CD4-positive, alpha-beta T cell treated with Interleukin-4 for 1 hour (primary cell): ENCODE data around the gene CENPE.

Experiments used
- DNase-seq, 2 donors: peaks; one replicate each; pipeline ENCODE4 v3.0.0-alpha.2; 2020 to 2022

Gene CENPE

DNA sequence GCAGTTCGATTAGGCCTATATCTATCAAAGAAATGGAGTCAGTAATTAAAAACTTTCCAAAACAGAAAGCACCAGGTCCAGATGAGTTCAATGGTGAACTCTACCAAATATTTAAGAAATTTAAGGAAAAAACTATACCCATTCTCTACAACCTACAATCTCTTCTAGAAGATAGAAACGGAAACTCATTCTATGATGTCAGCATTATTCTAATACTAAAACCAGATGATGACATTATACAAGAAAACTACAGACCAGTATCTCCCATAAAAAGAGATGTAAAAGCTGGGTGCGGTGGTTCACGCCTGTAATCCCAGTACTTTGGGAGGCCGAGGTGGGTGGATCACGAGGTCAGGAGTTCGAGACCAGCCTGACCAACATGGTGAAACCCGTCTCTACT lies 69.0 kb downstream of the CENPE start:
- DNase-seq: no peak

GRCh38 chr4:103126126-103126525 lies 72.0 kb downstream of the CENPE start:
- no peak for DNase-seq

- DNase-seq: no peak
These were observed 75.0 kb downstream of the CENPE start for GRCh38 chr4:103123114-103123513.

DNA sequence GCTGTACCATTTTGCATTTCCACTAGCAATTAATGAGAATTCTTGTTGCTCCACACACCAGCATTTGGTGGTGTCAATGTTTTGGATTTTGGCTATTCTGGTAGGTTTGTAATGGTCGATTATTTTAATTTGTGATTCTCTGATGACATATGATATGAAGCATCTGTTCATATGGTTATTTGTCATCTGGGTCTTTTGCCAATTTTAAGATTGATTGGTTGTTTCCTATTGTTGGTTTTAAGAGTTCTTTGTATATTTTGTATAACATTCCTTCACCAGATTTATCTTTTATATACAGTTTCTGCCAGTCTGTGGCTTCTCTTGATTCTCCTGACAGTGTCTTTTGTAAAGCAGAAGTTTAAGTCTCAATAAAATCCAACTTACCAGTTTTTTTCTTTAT lies 80.0 kb downstream of the CENPE start:
- no peak for DNase-seq

DNA sequence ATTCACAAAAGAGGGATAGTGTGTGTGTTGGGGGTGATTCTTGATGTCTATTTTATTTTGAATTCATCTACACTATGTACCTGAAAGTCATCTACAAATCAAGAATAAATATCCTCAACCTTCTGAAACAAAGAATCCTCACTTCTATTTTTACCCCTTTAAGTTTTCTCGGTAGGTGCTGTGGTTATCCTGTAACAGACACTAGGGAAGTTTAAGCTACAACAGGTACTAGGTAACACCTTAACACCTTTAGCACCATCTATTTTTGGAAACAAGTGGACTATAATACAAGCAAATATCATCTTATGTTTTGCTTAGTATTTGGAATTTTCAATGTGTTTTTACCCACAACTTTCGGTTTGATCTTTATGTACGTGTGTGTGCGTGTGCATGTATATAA lies 86.5 kb downstream of the CENPE start:
- no peak for DNase-seq

DNA sequence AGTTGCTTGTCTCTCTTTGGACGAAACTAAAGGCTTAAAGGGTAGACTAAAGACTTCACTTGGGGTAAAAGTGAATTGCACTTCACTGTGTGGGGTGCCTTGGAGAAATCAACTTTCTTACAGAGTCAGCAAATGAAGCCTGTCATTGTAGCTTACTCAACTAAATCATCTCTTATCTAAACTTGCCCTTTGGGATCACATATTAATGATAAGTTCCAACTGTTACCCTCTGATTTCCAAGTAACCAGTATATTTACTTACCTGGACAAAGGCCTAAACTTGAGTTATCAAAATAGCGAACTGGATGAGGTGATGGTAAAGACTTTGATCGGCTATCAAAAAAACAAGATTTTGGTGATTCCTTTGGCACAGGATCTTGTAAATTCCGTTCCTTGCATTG lies 89.6 kb downstream of the CENPE start:
- DNase-seq: no peak

DNA sequence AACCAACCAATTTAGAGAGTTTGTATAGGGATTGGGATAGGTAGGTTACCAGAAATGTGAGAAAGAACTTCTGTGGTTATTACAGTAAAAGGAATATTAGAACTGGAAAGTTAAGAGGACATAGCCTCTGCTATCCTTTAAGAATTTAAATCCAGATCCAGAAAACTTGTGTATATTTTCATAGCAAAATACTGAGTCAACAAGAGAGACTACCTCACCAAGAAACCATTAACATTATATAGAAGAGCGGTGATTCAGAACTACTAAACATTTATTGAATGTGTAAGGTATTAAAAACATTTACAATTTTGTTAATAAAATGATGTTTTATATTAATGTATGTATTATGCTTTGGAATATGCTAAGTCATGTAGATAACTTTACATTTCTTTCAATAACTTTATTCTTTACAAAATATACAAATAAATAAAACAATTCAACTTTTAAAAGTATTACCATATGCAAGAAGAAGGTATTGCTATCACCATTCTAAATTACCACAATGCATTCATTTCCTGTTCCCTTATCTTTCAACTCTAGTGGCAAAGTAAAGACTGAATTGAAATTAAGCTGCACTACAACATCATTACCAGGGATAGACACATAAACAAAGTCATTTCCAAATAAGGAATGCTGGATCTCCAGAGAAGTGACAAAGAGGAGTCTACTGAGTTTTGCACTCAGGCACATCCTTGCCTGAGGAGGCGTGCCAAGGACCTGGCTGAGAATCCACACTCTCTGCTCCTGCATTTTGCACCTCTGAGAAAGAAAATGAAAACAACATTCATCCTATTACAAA lies 92.4 kb downstream of the CENPE start:
- DNase-seq: no peak

DNA sequence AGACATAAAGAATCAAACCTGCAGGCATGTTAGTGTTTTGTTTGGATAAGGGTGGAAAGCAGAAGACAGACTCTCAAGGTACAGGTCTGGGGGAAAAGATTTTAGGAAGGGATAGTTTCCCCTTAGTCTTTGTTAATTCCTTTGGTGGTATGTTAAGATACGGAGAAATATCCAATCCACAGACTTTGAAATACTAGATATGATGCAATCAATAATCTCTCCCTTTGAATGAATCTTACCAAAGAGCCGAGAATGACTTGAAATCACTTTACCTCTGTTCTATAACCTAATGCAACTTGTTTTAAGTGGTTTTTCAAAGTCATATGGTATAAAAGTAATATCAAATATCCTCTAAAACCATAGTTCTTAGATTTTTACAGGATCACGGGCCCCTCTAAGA lies 93.3 kb downstream of the CENPE start:
- no peak for DNase-seq

GRCh38 chr4:103100691-103101090 lies 97.5 kb downstream of the CENPE start:
- DNase-seq: no peak

DNA sequence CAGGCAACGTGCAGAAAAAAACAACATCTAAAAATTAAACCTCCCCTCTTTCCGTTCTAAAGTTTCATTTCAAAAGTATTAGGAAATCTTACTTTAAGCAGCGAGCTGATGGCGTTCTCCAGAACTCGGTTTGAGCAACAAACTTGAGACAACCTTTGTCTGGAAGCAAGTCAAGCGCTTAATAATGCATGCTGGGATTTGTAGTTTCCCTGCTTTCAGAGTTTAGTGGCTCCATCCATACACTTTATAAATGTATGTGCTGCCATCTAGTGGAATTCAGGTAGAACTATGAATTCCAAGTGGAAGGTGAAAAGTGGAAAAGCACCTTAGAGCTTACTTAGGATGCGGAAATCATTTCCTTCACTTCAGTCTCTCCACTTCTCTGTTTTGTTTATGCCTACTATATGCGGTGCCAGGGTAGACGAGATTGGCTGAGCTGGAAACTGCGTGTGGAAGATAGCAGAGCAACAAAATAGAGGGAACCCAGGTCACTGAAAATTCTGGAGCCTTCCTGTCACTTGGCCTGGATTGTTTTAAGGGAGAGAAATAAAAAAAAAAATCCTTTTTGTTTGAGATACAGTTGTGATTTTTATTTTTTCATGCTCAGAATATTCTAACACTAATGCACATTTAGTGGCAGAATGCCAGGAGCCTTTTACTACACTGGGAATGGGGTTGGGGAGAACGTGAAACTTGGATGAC lies 98.3 kb downstream of the CENPE start, which contains the start of gene BDH2:
Gene BDH2, minus strand, starts transcription at position 144 of the 702 bp plus-strand sequence. CDS start 3,580 bp downstream, outside the sequence.
- peak; percentile 78 to 91 for DNase-seq

DNA sequence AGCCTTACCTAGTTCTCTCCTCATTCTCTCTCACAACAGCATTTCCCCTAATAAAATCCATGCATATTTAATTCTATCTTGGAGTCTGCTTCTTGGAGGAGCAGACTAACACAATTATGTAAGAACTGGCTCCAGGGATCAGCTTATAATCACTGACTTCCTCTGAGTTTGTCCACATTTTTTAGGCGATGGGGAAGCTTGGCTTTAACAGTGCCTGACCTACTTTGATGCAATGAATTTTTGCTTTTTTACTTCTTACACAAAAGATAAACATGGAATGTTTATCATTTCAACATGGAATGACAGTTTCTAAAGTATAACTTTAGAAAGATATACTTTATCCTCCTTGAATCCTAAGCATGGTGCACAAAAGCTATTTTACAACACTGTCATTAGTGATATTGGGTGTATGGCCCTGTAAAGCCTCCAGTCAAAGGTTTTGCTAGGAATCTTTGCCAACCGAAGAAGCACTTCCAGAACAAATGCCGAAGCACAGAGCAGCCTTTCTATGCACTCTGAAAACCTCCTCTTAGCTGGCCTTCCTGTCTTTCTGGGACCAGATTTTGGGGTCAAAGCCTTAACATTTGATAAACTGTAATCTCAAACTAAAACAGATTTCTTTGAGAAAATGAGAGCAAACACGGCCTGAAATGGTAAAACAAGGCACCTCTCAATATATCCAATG lies 99.2 kb downstream of the CENPE start:
- no peak for DNase-seq

DNA sequence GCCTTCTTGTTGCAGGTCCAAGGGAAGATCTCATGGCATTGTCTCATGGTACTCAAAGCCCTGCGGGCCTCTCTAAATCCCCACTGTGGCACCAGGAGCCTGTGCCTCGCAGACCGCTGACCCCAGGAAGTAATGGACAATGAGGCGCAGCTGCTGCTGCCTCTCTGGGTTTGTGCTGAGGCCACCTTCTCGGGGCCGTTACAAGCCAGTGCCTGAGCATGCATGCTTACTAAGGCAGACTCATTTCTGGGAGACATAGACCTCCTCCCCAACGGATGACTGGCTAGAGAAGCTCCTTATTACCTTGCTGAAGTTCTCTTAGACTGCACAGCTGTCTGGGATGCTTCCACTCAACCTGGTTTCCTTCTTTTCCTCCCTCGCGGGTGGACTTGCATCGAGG lies 99.8 kb downstream of the CENPE start:
- no peak for DNase-seq

GRCh38 chr4:103097112-103097511 lies 101.0 kb downstream of the CENPE start:
- no peak for DNase-seq

- no peak for DNase-seq
These were observed 103.1 kb downstream of the CENPE start for GRCh38 chr4:103095080-103095479.

DNA sequence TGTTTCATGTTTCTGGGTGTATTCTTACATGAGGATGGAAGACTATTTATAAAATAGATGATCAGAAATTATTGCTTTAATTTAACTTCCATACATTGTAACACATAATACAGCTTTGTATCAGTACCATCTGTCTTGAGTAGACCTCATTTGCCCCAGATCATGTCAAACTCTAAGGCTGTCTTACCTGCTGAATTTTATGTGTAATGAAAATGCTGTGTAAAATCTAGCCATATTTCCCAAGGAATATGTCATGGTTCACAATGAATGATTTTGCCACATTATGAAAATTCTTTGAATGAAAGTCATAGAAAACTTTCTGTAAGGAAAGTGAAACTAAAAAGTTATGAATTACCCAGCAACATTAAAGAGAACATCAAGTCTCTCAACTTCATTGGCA lies 105.9 kb downstream of the CENPE start:
- DNase-seq: peak in 1 of 2 donors; percentile 13

- DNase-seq: peak; percentile 51 to 79
These were observed 106.4 kb downstream of the CENPE start for GRCh38 chr4:103091601-103092223.

DNA sequence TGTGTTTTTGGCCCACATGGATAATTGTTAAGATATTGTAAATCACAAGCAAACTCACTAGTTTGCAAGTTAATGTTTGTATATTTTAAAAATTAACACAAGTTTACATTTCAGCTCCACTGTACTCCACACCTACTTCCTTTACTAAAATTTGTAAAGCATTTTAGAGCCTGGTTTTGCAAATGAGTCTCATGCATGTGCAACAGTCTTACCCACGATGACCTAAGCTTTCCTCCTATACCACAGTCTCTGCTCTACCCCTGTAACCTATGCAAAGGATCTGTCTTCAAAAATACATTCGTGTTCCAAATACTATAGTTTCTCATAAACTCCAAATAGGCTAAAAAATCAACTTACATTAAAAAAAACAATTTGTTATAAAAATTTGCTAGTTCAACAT lies 108.7 kb downstream of the CENPE start:
- no peak for DNase-seq

DNA sequence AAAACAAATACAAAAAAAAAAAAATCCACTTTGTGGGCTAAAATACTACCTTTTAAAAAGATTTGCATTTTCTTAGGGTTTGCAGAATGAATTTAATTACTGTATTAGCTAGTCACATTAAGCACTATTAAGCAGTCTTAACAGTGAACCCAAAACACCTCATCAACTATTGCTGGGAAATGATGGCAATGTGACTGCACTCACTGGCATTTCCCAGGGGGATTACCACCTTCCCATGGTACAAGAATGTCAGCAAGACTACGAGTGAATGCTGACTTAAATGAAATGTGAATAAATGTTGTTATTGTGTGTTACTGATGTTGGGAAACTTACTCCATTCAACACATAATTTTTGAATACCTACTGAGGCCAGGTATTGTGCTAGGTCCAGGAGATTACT lies 111.6 kb downstream of the CENPE start:
- no peak for DNase-seq

DNA sequence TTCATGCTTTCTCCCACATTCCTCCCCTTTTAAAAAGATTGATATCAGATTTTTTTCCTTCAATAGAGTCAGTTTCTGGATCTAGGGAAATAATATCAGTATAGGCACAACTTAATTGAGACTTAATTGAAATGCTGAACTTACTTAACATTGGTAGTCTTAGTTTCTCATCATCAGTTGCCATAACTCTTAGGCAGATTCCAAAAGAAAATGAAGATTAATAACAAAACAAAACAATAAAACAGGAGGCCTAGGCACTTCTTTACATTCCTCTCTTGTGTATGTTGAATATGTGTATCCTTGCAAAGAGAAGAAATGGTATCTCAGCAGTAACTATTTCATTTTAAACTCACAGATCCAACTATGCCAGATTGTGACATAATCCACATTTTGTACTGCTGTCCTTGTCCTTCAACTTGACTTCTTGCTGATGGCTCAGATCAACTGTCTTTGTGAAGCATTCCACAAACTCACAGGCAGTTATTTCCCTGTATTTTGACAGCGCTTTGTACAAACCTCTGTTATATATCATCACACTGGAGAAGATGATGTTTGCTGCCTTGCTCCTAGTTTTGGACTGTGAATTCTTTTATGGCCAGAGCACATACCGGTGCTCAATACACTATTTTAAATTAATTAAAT lies 112.5 kb downstream of the CENPE start:
- DNase-seq: no peak

DNA sequence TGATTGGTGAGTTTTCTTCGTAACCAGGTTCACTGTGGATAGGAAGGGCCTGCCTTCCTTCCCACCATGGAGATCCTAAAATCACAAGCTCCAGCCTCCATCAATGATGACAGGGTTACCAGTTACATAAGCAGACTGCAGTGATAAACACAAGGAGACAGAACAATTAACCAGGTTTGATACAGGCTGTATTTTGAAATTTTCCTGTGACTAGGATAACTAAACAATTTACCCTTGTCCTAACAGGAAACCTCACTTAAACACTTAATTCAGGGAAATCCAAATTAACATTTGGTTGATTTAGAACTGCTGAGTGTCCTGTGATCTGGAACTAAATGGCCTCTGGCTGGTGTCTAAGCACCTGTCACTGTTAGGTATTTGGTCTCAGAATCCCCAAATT lies 118.5 kb downstream of the CENPE start:
- no peak for DNase-seq

GRCh38 chr4:103076747-103077347 lies 121.3 kb downstream of the CENPE start, which contains the start of gene SLC9B2:
SLC9B2 (minus strand) TSS chr4:103076761; CDS start chr4:103067550, 9,211 bp downstream.
- peak; percentile 41 to 62 for DNase-seq
